ENCODE data around the gene PTGFRN. TPM values are rescaled to one million over a fixed set of nuclear protein-coding genes. Genes with fewer than 3 reads are reported as not detected.
A peak's percentile ranks its signal among the peaks of the same experiment; 100 is the strongest.
"Not testable (repeated sequence)": the region's sequence is repeated elsewhere in the genome, so short reads cannot be mapped to it uniquely, and the experiment has no call there.

The PTGFRN gene
- 21.3 and 21.8 TPM in 2 replicates for polyA plus RNA-seq (2014; cell fraction: cytosol; rRNA removed)
- 8.0 and 17.1 TPM in 2 replicates for polyA plus RNA-seq (2014; cell fraction: nucleus; rRNA removed)

DNA sequence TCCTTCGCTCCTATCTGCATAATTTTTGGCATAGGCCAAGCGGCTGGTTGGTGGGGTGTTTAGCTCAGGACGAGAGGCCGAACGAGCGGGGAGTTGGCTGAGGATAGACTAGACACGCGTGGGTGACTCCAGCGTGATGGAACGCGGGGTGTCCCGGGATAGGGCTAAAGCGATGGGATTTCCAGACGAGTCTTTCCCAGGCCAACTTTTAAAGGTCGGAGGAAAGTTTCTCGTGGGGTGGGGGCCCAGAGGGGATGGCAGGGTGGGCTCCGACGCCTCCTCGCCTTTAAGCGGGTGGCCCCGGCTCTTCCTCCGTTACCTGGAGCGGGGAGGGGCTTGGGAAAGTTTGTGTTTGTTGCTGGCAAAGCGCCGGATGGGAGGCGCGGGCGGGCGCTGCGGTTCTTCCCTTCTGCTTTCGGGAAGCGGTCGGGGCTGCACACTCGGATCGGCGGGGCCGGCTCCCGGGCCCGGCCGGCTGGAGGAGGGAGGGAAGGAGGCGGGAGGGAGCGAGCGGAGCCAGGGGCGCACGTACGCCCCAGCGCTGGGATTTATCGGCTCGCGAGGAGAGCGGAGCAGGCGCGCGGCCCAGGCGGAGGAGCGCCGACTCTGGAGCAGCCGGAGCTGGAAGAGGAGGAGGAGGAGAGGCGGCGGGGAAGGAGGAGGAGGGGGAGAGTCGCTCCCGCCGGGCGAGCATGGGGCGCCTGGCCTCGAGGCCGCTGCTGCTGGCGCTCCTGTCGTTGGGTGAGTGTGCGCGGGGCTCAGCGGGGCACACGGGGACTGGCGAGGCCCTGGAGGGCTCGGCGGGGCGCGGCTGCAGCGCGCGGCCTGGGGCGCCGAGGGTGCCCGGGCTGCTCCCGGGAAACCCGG lies at the start of gene PTGFRN:
Gene PTGFRN (plus strand): TSS at position 405 of the 867 bp plus-strand sequence. CDS start 288 bp downstream, at position 693.
- DNase-seq (ENCODE audit: low spot score) = peak; percentile 76

GRCh38 chr1:116860167-116860566 lies 49.5 kb upstream of the PTGFRN start:
- DNase-seq (ENCODE audit: low spot score) = not testable (repeated sequence)

DNA sequence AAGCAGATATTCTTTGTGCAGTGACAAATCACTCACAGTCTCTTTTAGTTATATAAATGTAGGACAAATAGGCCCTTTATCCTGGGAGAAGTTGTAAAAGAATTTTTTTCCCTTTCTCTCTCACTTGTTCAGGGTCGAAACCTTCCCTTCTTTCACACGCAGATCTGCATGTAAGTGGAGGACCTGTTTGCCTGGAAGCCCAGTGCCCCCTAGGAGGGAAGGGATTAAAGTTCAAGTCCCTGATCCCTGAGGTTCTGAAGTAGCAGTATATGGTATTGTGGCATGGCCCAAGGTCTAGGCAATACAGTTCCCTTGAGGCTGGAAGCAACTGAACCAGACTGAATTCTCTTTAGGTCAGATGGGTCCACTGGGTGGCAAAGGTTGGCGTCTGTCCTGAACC lies 48.6 kb upstream of the PTGFRN start:
- DNase-seq (ENCODE audit: low spot score) = no peak

GRCh38 chr1:116863031-116863430 lies 46.7 kb upstream of the PTGFRN start:
- DNase-seq (ENCODE audit: low spot score) = not testable (repeated sequence)

GRCh38 chr1:116866478-116866877 lies 43.2 kb upstream of the PTGFRN start:
- DNase-seq (ENCODE audit: low spot score) = not testable (repeated sequence)

- DNase-seq (ENCODE audit: low spot score) = no peak
These were observed 41.3 kb upstream of the PTGFRN start for GRCh38 chr1:116868385-116868784.

- DNase-seq (ENCODE audit: low spot score) = no peak
These were observed 40.1 kb upstream of the PTGFRN start for GRCh38 chr1:116869611-116870010.

- DNase-seq (ENCODE audit: low spot score) = no peak
These were observed 39.4 kb upstream of the PTGFRN start for GRCh38 chr1:116870300-116870699.

DNA sequence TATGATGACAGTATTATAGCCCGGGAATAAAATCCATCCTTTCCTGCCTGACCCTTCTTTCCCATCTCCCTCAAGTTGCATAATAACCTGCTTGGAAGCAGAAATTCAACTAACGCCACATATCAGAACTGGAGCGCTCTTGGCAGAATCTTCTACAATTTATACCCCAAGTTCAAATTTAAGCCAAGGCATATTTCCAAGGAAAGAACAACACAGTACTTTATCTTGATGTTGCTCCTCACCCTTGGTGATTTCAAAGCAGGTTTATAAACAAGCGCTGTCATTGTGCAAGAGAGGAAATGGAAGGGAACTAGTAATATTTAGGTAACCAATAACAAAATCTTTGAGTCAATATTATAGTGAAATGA lies 38.0 kb upstream of the PTGFRN start:
- DNase-seq (ENCODE audit: low spot score) = no peak

- DNase-seq (ENCODE audit: low spot score) = no peak
These were observed 35.9 kb upstream of the PTGFRN start for GRCh38 chr1:116873680-116874271.

- no peak for DNase-seq (ENCODE audit: low spot score)
These were observed 34.9 kb upstream of the PTGFRN start for GRCh38 chr1:116874733-116875249.

DNA sequence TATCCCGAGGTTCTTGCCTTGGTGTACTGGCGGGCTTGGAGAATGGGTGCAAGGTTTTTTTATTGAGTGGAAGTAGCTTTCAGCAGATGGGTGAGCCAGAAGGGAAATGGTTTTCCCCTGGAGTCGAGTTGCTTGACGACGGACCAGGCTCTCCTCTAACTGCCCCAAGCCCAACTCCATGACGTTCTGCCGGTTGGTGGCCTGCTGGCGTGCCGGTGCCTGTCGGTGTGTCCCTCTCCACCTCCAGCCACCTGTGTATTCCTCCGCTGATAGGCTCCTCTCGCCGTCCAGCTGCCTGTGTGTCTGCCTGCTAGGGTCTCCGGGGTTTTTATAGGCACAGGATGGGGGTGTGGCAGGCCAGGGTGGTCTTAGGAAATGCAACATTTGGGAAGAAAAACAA lies 34.3 kb upstream of the PTGFRN start:
- no peak for DNase-seq (ENCODE audit: low spot score)

- DNase-seq (ENCODE audit: low spot score) = not testable (repeated sequence)
These were observed 33.8 kb upstream of the PTGFRN start for GRCh38 chr1:116875946-116876345.

GRCh38 chr1:116877141-116877818 lies 32.4 kb upstream of the PTGFRN start:
- no peak for DNase-seq (ENCODE audit: low spot score)

GRCh38 chr1:116878804-116879477 lies 30.8 kb upstream of the PTGFRN start:
- peak; percentile 73 for DNase-seq (ENCODE audit: low spot score)

DNA sequence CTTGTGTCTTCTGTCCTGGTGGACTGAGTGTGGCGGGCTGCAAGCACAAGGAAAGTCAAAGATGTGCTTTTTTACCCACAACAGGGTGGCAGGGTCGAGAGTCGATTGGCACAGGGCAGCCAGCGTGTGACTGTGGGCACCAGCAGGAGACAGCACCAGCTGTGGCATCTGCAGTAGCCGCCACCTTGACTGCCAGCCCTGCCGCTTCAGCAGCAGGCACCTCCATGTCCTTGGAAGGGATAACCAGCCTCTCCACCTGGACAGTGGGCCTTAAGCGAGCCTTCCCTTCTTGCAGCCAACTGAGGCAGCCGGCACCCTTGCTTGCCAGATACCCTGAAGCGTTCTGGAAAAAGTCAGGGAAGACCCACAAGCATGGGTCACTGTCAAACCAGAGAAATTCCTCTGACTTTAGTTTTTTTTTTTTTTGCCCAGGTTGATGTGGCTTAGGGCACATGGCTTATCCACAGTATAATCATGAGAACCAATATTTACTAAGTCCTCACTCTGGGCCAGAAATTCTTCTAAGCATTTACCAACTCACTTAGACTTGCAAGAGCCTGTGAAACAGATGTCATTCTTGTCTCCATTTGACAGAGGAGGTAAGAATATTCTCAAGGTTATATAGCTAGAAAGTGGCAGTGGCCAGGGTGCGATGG lies 30.1 kb upstream of the PTGFRN start:
- DNase-seq (ENCODE audit: low spot score) = no peak

DNA sequence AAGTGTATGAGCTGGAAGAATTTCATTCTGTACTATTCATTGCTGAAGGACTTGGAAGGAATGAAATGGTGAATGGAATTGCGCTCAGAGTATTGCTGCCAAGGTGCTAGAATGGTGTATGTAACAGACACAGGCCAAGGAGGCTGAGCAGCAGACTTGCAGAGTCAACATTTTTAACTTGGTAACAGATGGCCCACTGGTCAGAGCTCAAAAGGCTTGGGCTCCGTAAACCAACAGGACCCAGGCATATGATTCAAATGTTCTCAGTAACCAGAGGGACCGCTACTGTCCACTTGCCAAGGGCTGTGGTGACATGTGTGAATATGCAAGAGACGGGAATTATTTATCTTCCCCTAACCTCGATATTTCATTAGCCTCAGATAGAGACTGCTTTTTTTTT lies 28.8 kb upstream of the PTGFRN start:
- DNase-seq (ENCODE audit: low spot score) = no peak

DNA sequence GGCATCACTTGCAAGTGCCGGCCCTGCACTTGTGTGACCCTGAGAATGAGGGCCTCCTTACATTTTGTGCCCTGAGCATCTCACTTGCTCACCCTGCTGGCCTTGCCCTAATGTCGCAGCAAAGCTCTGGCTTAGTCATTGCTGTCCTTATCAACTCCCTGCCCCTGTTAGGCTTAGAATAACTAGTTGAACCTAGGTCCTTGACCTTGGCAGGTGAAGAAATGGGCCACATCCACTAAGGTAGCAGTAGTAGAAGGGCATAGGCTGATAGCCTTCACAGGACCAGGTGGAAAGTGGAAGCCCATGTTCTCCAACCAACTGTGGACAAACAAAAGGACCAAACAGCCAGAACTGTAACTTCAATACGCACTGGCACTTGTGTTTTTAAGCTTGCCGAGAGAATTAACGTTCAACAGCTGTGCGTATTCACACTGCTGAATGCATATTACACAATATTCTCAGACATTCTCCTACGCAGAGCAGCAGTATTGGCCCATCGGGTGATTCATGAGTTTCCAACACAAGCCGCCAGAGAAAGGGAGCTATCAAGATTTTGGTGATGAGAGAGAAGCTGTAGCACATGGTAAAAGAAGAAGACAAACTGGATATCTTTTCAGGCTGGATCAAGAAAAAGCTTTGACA lies 27.7 kb upstream of the PTGFRN start:
- peak; percentile 48 for DNase-seq (ENCODE audit: low spot score)

- DNase-seq (ENCODE audit: low spot score) = no peak
These were observed 26.9 kb upstream of the PTGFRN start for GRCh38 chr1:116882866-116883265.

- DNase-seq (ENCODE audit: low spot score) = no peak
These were observed 23.3 kb upstream of the PTGFRN start for GRCh38 chr1:116886291-116886878.
